ENCODE data around the gene TSGA10IP. TPM values are rescaled to one million over a fixed set of nuclear protein-coding genes. Genes with fewer than 3 reads are reported as not detected.
A peak's percentile ranks its signal among the peaks of the same experiment; 100 is the strongest.

Gene TSGA10IP
- total and polyA plus RNA-seq, 10 donors = 0.06 to 0.24 (median 0.19) TPM; not detected in 6

DNA sequence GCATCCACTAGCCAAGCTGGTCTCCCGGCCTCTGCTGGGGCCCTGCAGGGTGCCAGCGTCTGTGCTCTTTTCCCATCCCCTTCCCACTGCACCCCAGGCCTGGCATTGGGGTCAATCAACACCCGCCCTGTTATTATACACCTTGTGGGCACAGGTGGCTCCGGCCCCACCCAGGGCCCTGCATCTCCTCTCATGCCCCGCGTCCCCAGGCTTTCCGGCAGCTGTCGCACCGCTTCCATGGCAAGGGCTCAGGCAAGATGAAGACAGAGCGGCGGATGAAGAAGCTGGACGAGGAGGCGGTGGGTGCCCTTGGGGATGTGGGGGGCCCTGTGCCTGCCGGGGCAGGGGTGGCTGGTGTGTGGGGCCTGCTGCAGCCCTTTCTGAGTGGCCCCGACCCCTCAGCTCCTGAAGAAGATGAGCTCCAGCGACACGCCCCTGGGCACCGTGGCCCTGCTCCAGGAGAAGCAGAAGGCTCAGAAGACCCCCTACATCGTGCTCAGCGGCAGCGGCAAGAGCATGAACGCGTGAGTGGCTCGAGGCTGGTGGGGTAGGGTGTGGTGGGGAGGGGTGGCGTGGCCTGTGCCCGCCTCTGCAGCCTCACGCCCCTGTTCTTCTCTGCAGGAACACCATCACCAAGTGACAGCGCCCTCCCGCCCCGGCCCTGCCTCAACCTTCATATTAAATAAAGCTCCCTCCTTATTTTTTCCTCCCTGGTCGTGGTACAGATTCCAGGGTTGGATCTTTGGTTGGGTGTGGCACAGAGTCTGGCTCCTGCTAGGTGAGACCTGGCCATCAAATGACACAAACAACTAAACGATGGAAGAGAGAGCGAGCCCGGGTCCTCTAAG, 33.3 kb downstream of the TSGA10IP start:
- Histone ChIP-seq H3K4me1 (peaks cover 0 to 35% (median 11%) of the 10 kb centered on the region in 6 donors), H3K36me3 (peaks cover 0 to 63% (median 44%) of the 10 kb centered on the region in 6 donors), H3K4me3 (no peak overlapping the region), H3K27me3 (replicated peaks in 1 of 7) (no peaks in the 10 kb centered on the region), H3K27ac (no peak overlapping the region), H3K9me3 (no peaks in the 10 kb centered on the region)
- peak in 1 of 3 donors; percentile 29 for TF ChIP-seq POLR2AphosphoS5 (IDR thresholded peaks at IDR 0.05)
- TF ChIP-seq, protein P1, sequence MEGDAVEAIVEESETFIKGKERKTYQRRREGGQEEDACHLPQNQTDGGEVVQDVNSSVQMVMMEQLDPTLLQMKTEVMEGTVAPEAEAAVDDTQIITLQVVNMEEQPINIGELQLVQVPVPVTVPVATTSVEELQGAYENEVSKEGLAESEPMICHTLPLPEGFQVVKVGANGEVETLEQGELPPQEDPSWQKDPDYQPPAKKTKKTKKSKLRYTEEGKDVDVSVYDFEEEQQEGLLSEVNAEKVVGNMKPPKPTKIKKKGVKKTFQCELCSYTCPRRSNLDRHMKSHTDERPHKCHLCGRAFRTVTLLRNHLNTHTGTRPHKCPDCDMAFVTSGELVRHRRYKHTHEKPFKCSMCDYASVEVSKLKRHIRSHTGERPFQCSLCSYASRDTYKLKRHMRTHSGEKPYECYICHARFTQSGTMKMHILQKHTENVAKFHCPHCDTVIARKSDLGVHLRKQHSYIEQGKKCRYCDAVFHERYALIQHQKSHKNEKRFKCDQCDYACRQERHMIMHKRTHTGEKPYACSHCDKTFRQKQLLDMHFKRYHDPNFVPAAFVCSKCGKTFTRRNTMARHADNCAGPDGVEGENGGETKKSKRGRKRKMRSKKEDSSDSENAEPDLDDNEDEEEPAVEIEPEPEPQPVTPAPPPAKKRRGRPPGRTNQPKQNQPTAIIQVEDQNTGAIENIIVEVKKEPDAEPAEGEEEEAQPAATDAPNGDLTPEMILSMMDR (IDR thresholded peaks at IDR 0.05 in 8 of 11, conservative IDR thresholded peaks at IDR 0.05 in 3 of 11) = no peak
- DNase-seq = no peak
- intact Hi-C loops (cut with DNase I; ENCODE audit: low total_unique reads) = no loop called here
- 92 to 96% (median 93%) methylated on average over 33 to 34 of the region's 34 CpGs for WGBS, 5 donors

DNA sequence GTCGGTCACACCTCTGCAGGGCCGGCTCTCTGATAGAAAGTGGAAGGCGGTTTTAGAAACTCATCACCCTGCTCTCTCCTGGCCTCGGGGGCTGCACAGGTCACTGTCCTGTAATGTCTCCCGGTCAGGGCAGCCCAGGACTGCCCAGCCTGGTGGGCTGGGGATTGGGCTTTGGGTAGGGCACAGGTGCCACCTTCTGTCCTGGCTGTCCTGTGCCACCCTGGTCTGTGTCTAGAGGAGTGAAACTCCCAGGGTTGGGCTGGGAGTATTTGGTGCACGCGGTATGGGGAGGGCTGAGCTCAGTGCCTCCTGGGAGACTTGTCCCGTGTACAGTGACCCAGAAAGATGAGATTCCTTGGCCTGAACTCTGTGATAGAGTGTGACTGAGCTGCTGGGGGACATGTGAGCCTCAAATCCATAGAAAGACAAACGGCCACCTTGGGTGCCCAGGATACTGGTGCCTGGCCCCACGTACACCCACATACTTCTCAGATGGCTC, 34.0 kb downstream of the TSGA10IP start:
- TF ChIP-seq POLR2A (IDR thresholded peaks at IDR 0.05) (no peak), POLR2AphosphoS5 (IDR thresholded peaks at IDR 0.05) (no peak)
- TF ChIP-seq, protein P1 (IDR thresholded peaks at IDR 0.05 in 8 of 11, conservative IDR thresholded peaks at IDR 0.05 in 3 of 11) = no peak
- Histone ChIP-seq H3K4me3 (no peak overlapping the region), H3K9me3 (no peaks in the 10 kb centered on the region), H3K36me3 (peaks cover 0 to 58% (median 44%) of the 10 kb centered on the region in 6 donors), H3K27me3 (replicated peaks in 1 of 7) (no peaks in the 10 kb centered on the region), H3K27ac (no peak overlapping the region), H3K4me1 (peaks cover 0 to 42% (median 12%) of the 10 kb centered on the region in 6 donors)
- no peak for DNase-seq
- intact Hi-C loops (cut with DNase I; ENCODE audit: low total_unique reads) = no loop called here
- 84 to 93% (median 91%) methylated on average over 10 of the region's 10 CpGs for WGBS, 5 donors

DNA sequence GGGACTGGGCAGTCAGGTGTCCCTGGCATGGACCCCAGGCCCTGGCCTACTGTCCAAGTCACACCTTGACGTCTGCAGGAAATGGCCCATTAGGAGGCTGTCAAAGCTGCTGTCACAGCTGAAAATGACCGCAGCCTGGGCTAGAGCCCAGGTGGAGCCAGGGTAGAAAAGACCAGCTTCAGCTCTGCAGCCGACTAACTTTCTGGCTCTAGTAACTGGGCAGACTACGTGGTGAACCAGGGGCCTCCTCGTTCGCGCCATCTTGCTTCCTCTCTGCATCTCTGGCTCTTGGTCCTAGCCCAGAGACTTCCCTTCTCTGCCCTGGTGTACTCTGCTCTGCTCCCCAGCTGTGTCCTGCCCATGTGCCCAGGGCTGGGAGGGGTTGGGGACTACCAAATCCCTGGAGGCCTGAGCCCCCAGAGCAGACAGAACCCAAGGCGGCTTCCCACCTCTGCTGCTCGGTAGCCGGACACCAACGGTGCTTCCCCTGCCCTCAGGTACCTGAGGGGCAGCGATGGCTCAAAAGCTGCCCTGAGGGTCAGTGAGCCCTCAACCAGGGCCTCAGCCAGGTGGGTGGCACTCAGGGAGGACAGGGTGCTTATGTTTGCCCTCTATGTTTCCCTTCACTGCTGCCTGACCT, 35.9 kb downstream of the TSGA10IP start:
- TF ChIP-seq POLR2A (IDR thresholded peaks at IDR 0.05) (no peak), POLR2AphosphoS5 (IDR thresholded peaks at IDR 0.05) (peak in 1 of 3 donors; percentile 36)
- TF ChIP-seq, protein P1 (IDR thresholded peaks at IDR 0.05 in 8 of 11, conservative IDR thresholded peaks at IDR 0.05 in 3 of 11) = no peak
- intact Hi-C loops (cut with DNase I; ENCODE audit: low total_unique reads) = no loop called here
- DNase-seq = no peak
- H3K27me3 ChIP-seq (replicated peaks in 1 of 7) = no peaks in the 10 kb centered on the region
- 72 to 87% (median 78%) methylated on average over 8 to 12 of the region's 12 CpGs for WGBS, 5 donors
- no peak overlapping the region for H3K4me3 ChIP-seq
- peaks cover 0 to 45% (median 12%) of the 10 kb centered on the region in 6 donors for H3K4me1 ChIP-seq
- peaks cover 0 to 42% (median 37%) of the 10 kb centered on the region in 6 donors for H3K36me3 ChIP-seq
- no peaks in the 10 kb centered on the region for H3K9me3 ChIP-seq
- H3K27ac ChIP-seq = peak overlapping the region in 6 of 8 donors; percentile 26 to 86 (median 84)
